Esophagus muscularis mucosa (tissue), 3 donors: ENCODE measurements around the gene RBSN.

ENCODE experiments used
- CTCF ChIP-seq, 3 experiments: fragments of 200-600 bp in 2 of 3; fragments of 450-650 bp in 1 of 3; sonication (generic) in 2 of 3; IDR thresholded peaks; one replicate each; pipeline ENCODE4 v1.5.1; 2017 to 2019; ENCODE audit warnings: antibody characterized with exemption in 3 of 3, mild to moderate bottlenecking in 2 of 3, moderate library complexity in 1 of 3
- POLR2AphosphoS5 ChIP-seq, 2 donors: sonication (generic); formaldehyde crosslinking; IDR thresholded peaks; one replicate each; pipeline ENCODE4 v1.6.1; 2017; ENCODE audit warnings: antibody characterized with exemption in 2 of 2

GRCh38 chr3:15108082-15108545 lies 9.2 kb upstream of the RBSN start:
- TF ChIP-seq CTCF (IDR thresholded peaks at IDR 0.05) (peak; percentile 80 to 92 (median 82)), POLR2AphosphoS5 (IDR thresholded peaks at IDR 0.05) (peak in 1 of 2 donors; percentile 22)
